GM12872 (cell line): ENCODE data around the gene DFFA.

ENCODE experiments used
- CTCF ChIP-seq: IDR thresholded peaks from 3 replicates; pipeline ENCODE4 v1.5.1; 2011; ENCODE audit warnings: low read depth, mild to moderate bottlenecking, low read length, moderate library complexity; ENCODE audit not compliant: insufficient read depth

The DFFA gene

GRCh38 chr1:10472220-10473144, at the start of gene DFFA:
TSS of gene DFFA (minus strand) at chr1:10472529. CDS start at chr1:10472458, 71 bp downstream.
- TF ChIP-seq CTCF, result no peak

- no peak for TF ChIP-seq CTCF
These were observed 49.3 kb upstream of the DFFA start for GRCh38 chr1:10521537-10522157.

- no peak for TF ChIP-seq CTCF
These were observed 48.6 kb upstream of the DFFA start for GRCh38 chr1:10520952-10521351.

- no peak for TF ChIP-seq CTCF
These were observed 48.2 kb upstream of the DFFA start for GRCh38 chr1:10520497-10520896.

GRCh38 chr1:10519016-10519417, 46.7 kb upstream of the DFFA start:
- TF ChIP-seq CTCF, result no peak

GRCh38 chr1:10517677-10517982, 45.3 kb upstream of the DFFA start:
- TF ChIP-seq CTCF, result no peak

- no peak for TF ChIP-seq CTCF
These were observed 44.8 kb upstream of the DFFA start for GRCh38 chr1:10516925-10517676.
